Liver (tissue), 9 donors: Measurements from ENCODE around the gene GPR42. TPM values are rescaled to one million over a fixed set of nuclear protein-coding genes. Genes with fewer than 3 reads are reported as not detected.

ENCODE experiments used
- DNase-seq: peaks from one replicate; pipeline ENCODE4 v3.0.0-alpha.2; 2017; ENCODE audit warnings: low spot score
- H3K27ac ChIP-seq, 2 donors: one replicate each; pipeline ENCODE4 v1.7.0; 2013; ENCODE audit warnings: inconsistent platforms in 2 of 2, low read length in 2 of 2, control low read depth in 1 of 2, low read depth in 1 of 2, mild to moderate bottlenecking in 1 of 2
- H3K27me3 ChIP-seq, 4 donors: one replicate each; pipeline versions ENCODE4 v1.6.1 to v1.7.0; 2013; ENCODE audit warnings: low read length in 3 of 4, inconsistent platforms in 1 of 4, mild to moderate bottlenecking in 1 of 4, moderate library complexity in 1 of 4; ENCODE audit not compliant: control insufficient read depth in 4 of 4, insufficient read depth in 4 of 4
- H3K36me3 ChIP-seq, 4 donors: one replicate each; pipeline versions ENCODE4 v1.6.1 to v1.7.0; 2013; ENCODE audit warnings: low read length in 3 of 4, mild to moderate bottlenecking in 3 of 4, low read depth in 1 of 4, moderate library complexity in 1 of 4; ENCODE audit not compliant: control insufficient read depth in 4 of 4, insufficient read depth in 3 of 4
- H3K4me1 ChIP-seq, 4 donors: one replicate each; pipeline versions ENCODE4 v1.6.1 to v1.7.0; 2013; ENCODE audit warnings: low read length in 3 of 4, mild to moderate bottlenecking in 3 of 4, moderate library complexity in 1 of 4; ENCODE audit not compliant: control insufficient read depth in 4 of 4, insufficient read depth in 4 of 4
- H3K4me3 ChIP-seq, 3 donors: one replicate each; pipeline versions ENCODE4 v1.6.1 to v1.7.0; 2013; ENCODE audit warnings: low read length in 3 of 3, control low read depth in 1 of 3, low read depth in 1 of 3, mild to moderate bottlenecking in 1 of 3
- H3K9ac ChIP-seq, 2 donors: one replicate each; pipeline ENCODE4 v1.7.0; 2013; ENCODE audit warnings: low read length in 2 of 2, mild to moderate bottlenecking in 2 of 2, moderate library complexity in 2 of 2, control low read depth in 1 of 2, low read depth in 1 of 2
- H3K9me3 ChIP-seq, 4 donors: one replicate each; pipeline versions ENCODE4 v1.6.1 to v1.7.0; 2013; ENCODE audit warnings: low read length in 3 of 4; ENCODE audit not compliant: control insufficient read depth in 4 of 4
- FOXA1 ChIP-seq: IDR thresholded peaks from 2 replicates; pipeline ENCODE4 v1.6.1; 2016; ENCODE audit warnings: antibody characterized with exemption
- FOXA2 ChIP-seq: IDR thresholded peaks from 2 replicates; pipeline ENCODE4 v1.6.1; 2016; ENCODE audit warnings: antibody characterized with exemption
- GABPA ChIP-seq, 2 donors: IDR thresholded peaks in 1 of 2; conservative IDR thresholded peaks in 1 of 2; 2 replicates each; pipeline ENCODE4 v1.6.1; 2016; ENCODE audit warnings: antibody characterized with exemption in 2 of 2, mild to moderate bottlenecking in 1 of 2, moderate library complexity in 1 of 2
- HNF4A ChIP-seq, 2 donors: conservative IDR thresholded peaks; 2 replicates each; pipeline ENCODE4 v1.6.1; 2016; ENCODE audit warnings: antibody characterized with exemption in 2 of 2, mild to moderate bottlenecking in 2 of 2
- HNF4G ChIP-seq: IDR thresholded peaks from 2 replicates; pipeline ENCODE4 v1.6.1; 2016; ENCODE audit warnings: antibody characterized with exemption
- JUND ChIP-seq, 2 donors: IDR thresholded peaks; 2 replicates each; pipeline ENCODE4 v1.6.1; 2016; ENCODE audit warnings: antibody characterized with exemption in 2 of 2
- MAX ChIP-seq: IDR thresholded peaks from 2 replicates; pipeline ENCODE4 v1.6.1; 2016; ENCODE audit warnings: antibody characterized with exemption
- NR2F2 ChIP-seq: IDR thresholded peaks from 2 replicates; pipeline ENCODE4 v1.6.1; 2016; ENCODE audit warnings: antibody characterized with exemption
- RAD21 ChIP-seq, 2 donors: IDR thresholded peaks; 2 replicates each; pipeline ENCODE4 v1.6.1; 2016; ENCODE audit warnings: antibody characterized with exemption in 2 of 2, mild to moderate bottlenecking in 2 of 2
- RXRA ChIP-seq, 2 donors: IDR thresholded peaks; 2 replicates each; pipeline ENCODE4 v1.6.1; 2017 to 2018; ENCODE audit warnings: antibody characterized with exemption in 2 of 2, mild to moderate bottlenecking in 1 of 2
- TAF1 ChIP-seq: conservative IDR thresholded peaks from 2 replicates; pipeline ENCODE4 v1.6.1; 2016; ENCODE audit warnings: antibody characterized with exemption, mild to moderate bottlenecking
- YY1 ChIP-seq: IDR thresholded peaks from 2 replicates; pipeline ENCODE4 v1.6.1; 2016; ENCODE audit warnings: antibody characterized with exemption, mild to moderate bottlenecking
- WGBS: extraction: QIAGEN DNeasy Blood & Tissue Kit; methylation state at CpG from one replicate; pipeline ENCODE4 v1.1.7; 2013; 5-methylcytosine and 5-hydroxymethylcytosine counted together
- polyA plus RNA-seq, 2 donors: library from polyadenylated mRNA; stranded (reverse) in 1 of 2; unstranded in 1 of 2; fragments of 200-250 nt in 1 of 2; fragments of >200 nt in 1 of 2; fragmentation: Nextera tagmentation in 1 of 2; extraction: Ambion mirVana in 1 of 2; gene quantifications; one replicate each; pipeline versions ENCODE4 v1.2.1 to v1.2.3, GENCODE V29; 2013 to 2015
- total RNA-seq, 2 donors: library from RNA; depleted of rRNA; stranded (reverse); fragments of >200 nt; gene quantifications; one replicate each; pipeline ENCODE4 v1.2.3, GENCODE V29; 2014
- TF ChIP-seq, protein P1 (sequence below): IDR thresholded peaks from 2 replicates; pipeline ENCODE4 v1.6.1; 2016; ENCODE audit warnings: antibody characterized with exemption, mild to moderate bottlenecking
- TF ChIP-seq, protein P2 (sequence below): IDR thresholded peaks from 2 replicates; pipeline ENCODE4 v1.6.1; 2016; ENCODE audit warnings: antibody characterized with exemption
- TF ChIP-seq, protein P3 (sequence below): fragments of 150-350 bp; IDR thresholded peaks from 2 replicates; pipeline ENCODE4 v1.5.1; 2017; ENCODE audit warnings: improper control_type of control experiment, low read depth, low read length; ENCODE audit not compliant: missing input control
- TF ChIP-seq, protein P4 (sequence below): IDR thresholded peaks from 2 replicates; pipeline ENCODE4 v1.6.1; 2016; ENCODE audit warnings: antibody characterized with exemption
- donor health status: healthy.
- donor health status: healthy.
- donor health status: healthy.
- donor health status: healthy.
- donor health status: healthy.

GPR42 gene
- total and polyA plus RNA-seq, 4 donors: not detected

DNA sequence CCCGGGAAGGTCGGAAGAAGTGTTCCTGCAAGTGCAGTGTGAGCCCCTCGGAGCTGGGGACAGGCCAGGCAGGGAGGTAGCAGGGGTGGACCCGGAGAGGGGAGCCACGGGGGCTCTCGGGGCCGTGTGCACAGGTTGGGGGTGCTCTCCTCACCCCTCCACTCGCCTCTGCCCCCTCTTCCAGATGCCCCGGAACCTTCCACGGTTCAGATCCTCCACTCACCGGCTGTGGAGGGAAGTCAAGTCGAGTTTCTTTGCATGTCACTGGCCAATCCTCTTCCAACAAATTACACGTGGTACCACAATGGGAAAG, 32.9 kb upstream of the GPR42 start:
- Histone ChIP-seq H3K36me3 (no peaks in the 10 kb centered on the region), H3K27ac (no peak overlapping the region)
- TF ChIP-seq YY1: no peak
- no peak for TF ChIP-seq GABPA (IDR thresholded peaks at IDR 0.05 in 1 of 2, conservative IDR thresholded peaks at IDR 0.05 in 1 of 2)
- TF ChIP-seq, protein P1, sequence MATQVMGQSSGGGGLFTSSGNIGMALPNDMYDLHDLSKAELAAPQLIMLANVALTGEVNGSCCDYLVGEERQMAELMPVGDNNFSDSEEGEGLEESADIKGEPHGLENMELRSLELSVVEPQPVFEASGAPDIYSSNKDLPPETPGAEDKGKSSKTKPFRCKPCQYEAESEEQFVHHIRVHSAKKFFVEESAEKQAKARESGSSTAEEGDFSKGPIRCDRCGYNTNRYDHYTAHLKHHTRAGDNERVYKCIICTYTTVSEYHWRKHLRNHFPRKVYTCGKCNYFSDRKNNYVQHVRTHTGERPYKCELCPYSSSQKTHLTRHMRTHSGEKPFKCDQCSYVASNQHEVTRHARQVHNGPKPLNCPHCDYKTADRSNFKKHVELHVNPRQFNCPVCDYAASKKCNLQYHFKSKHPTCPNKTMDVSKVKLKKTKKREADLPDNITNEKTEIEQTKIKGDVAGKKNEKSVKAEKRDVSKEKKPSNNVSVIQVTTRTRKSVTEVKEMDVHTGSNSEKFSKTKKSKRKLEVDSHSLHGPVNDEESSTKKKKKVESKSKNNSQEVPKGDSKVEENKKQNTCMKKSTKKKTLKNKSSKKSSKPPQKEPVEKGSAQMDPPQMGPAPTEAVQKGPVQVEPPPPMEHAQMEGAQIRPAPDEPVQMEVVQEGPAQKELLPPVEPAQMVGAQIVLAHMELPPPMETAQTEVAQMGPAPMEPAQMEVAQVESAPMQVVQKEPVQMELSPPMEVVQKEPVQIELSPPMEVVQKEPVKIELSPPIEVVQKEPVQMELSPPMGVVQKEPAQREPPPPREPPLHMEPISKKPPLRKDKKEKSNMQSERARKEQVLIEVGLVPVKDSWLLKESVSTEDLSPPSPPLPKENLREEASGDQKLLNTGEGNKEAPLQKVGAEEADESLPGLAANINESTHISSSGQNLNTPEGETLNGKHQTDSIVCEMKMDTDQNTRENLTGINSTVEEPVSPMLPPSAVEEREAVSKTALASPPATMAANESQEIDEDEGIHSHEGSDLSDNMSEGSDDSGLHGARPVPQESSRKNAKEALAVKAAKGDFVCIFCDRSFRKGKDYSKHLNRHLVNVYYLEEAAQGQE: no peak
- no peak for TF ChIP-seq RXRA (IDR thresholded peaks at IDR 0.05)
- TF ChIP-seq TAF1: no peak
- TF ChIP-seq, protein P2, sequence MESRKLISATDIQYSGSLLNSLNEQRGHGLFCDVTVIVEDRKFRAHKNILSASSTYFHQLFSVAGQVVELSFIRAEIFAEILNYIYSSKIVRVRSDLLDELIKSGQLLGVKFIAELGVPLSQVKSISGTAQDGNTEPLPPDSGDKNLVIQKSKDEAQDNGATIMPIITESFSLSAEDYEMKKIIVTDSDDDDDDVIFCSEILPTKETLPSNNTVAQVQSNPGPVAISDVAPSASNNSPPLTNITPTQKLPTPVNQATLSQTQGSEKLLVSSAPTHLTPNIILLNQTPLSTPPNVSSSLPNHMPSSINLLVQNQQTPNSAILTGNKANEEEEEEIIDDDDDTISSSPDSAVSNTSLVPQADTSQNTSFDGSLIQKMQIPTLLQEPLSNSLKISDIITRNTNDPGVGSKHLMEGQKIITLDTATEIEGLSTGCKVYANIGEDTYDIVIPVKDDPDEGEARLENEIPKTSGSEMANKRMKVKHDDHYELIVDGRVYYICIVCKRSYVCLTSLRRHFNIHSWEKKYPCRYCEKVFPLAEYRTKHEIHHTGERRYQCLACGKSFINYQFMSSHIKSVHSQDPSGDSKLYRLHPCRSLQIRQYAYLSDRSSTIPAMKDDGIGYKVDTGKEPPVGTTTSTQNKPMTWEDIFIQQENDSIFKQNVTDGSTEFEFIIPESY: no peak
- TF ChIP-seq, protein P3, sequence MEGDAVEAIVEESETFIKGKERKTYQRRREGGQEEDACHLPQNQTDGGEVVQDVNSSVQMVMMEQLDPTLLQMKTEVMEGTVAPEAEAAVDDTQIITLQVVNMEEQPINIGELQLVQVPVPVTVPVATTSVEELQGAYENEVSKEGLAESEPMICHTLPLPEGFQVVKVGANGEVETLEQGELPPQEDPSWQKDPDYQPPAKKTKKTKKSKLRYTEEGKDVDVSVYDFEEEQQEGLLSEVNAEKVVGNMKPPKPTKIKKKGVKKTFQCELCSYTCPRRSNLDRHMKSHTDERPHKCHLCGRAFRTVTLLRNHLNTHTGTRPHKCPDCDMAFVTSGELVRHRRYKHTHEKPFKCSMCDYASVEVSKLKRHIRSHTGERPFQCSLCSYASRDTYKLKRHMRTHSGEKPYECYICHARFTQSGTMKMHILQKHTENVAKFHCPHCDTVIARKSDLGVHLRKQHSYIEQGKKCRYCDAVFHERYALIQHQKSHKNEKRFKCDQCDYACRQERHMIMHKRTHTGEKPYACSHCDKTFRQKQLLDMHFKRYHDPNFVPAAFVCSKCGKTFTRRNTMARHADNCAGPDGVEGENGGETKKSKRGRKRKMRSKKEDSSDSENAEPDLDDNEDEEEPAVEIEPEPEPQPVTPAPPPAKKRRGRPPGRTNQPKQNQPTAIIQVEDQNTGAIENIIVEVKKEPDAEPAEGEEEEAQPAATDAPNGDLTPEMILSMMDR: no peak
- no peak for TF ChIP-seq FOXA1
- TF ChIP-seq FOXA2: no peak
- TF ChIP-seq RAD21 (IDR thresholded peaks at IDR 0.05): no peak
- TF ChIP-seq MAX: no peak
- TF ChIP-seq HNF4A (conservative IDR thresholded peaks at IDR 0.05): no peak
- TF ChIP-seq HNF4G: no peak
- TF ChIP-seq NR2F2: no peak

DNA sequence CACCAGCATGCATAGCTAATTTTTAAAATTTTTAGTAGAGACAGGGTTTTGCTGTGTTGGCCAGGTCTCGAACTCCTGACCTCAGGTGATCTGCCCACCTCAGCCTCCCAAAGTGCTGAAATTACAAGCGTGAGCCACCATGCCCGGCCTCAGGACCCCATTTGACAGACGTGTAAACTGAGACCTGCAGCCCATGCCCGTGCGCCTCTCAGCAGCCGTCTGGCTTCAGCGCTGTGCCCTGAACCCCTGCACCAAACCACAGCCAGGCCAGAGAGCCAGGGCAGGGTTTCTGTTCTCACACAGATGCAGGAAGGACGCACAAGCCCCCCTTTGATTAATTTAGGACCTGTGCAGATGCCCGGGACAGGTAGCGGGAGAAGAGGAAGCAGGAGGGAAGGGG, 30.4 kb upstream of the GPR42 start:
- no peak overlapping the region for H3K9ac ChIP-seq
- H3K27ac ChIP-seq: no peak overlapping the region
- H3K4me3 ChIP-seq: no peak overlapping the region
- 85% methylated on average over 11 of the region's 11 CpGs for WGBS
- no peaks in the 10 kb centered on the region for H3K9me3 ChIP-seq
- DNase-seq: no peak
- no peaks in the 10 kb centered on the region for H3K4me1 ChIP-seq
- no peaks in the 10 kb centered on the region for H3K36me3 ChIP-seq
- no peaks in the 10 kb centered on the region for H3K27me3 ChIP-seq
- TF ChIP-seq TAF1 (no peak), RAD21 (IDR thresholded peaks at IDR 0.05) (no peak), FOXA1 (no peak), YY1 (no peak), FOXA2 (no peak), NR2F2 (no peak), HNF4A (conservative IDR thresholded peaks at IDR 0.05) (no peak), JUND (IDR thresholded peaks at IDR 0.05) (no peak)
- TF ChIP-seq, protein P4, sequence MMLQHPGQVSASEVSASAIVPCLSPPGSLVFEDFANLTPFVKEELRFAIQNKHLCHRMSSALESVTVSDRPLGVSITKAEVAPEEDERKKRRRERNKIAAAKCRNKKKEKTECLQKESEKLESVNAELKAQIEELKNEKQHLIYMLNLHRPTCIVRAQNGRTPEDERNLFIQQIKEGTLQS: no peak
- TF ChIP-seq, protein P3: no peak
- TF ChIP-seq, protein P1: no peak
- TF ChIP-seq, protein P2: no peak

More for the DNA sequence above, 32.9 kb upstream of the GPR42 start:
- no peak for DNase-seq
- H3K9me3 ChIP-seq: no peaks in the 10 kb centered on the region
- H3K27me3 ChIP-seq: no peaks in the 10 kb centered on the region
- H3K4me3 ChIP-seq: no peak overlapping the region
- 91% methylated on average over 13 of the region's 13 CpGs for WGBS
- no peak overlapping the region for H3K9ac ChIP-seq
- no peaks in the 10 kb centered on the region for H3K4me1 ChIP-seq
